Measurements from ENCODE around the gene CAB39L. TPM values are rescaled to one million over a fixed set of nuclear protein-coding genes. Genes with fewer than 3 reads are reported as not detected.

Gene CAB39L
- total RNA-seq, 4 donors from 2014 or later, result 75.4 to 119 (median 81.8) TPM

DNA sequence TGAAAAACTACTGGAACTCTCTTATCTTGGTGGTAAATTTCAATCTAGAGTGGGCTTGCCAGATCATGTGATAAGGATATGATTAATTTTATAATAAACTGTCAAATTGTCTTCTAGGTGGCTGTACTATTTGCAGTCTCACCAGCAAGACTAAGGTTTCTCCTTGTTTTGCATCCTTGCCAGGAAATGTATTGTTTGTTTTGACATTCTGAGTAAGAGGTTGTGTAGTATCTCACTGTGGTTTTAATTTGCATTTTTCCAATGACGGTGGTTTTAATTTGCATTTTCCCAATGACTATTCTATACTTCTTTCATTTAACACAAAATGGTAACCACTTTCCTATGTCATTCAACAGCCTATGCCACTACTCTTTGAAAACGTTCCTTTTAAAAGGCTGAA lies 2.0 kb downstream of the CAB39L start:
- no peak overlapping the region for H3K4me3 ChIP-seq
- H3K4me1 ChIP-seq, result peaks cover 15 to 32% (median 30%) of the 10 kb centered on the region in 4 donors
- no peaks in the 10 kb centered on the region for H3K9me3 ChIP-seq
- TF ChIP-seq POLR2A (IDR thresholded peaks at IDR 0.05; ENCODE audit: low read depth), result no peak
- TF ChIP-seq POLR2AphosphoS5 (IDR thresholded peaks at IDR 0.05), result no peak
- TF ChIP-seq EP300 (IDR thresholded peaks at IDR 0.05), result no peak
- TF ChIP-seq, protein P1, sequence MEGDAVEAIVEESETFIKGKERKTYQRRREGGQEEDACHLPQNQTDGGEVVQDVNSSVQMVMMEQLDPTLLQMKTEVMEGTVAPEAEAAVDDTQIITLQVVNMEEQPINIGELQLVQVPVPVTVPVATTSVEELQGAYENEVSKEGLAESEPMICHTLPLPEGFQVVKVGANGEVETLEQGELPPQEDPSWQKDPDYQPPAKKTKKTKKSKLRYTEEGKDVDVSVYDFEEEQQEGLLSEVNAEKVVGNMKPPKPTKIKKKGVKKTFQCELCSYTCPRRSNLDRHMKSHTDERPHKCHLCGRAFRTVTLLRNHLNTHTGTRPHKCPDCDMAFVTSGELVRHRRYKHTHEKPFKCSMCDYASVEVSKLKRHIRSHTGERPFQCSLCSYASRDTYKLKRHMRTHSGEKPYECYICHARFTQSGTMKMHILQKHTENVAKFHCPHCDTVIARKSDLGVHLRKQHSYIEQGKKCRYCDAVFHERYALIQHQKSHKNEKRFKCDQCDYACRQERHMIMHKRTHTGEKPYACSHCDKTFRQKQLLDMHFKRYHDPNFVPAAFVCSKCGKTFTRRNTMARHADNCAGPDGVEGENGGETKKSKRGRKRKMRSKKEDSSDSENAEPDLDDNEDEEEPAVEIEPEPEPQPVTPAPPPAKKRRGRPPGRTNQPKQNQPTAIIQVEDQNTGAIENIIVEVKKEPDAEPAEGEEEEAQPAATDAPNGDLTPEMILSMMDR (IDR thresholded peaks at IDR 0.05), result no peak
- H3K36me3 ChIP-seq, result no peaks in the 10 kb centered on the region
- H3K27ac ChIP-seq (replicated peaks in 1 of 4), result no peak overlapping the region
- H3K27me3 ChIP-seq, result no peaks in the 10 kb centered on the region
- intact Hi-C loops (cut with DNase I), result loop anchor here (10.0 kb wide), 1 partner anchor 163 kb away; no protein-coding TSS in a partner anchor
- 88% methylated on average over 2 of the region's 2 CpGs for WGBS
- DNase-seq (ENCODE audit: extremely low spot score), result no peak

DNA sequence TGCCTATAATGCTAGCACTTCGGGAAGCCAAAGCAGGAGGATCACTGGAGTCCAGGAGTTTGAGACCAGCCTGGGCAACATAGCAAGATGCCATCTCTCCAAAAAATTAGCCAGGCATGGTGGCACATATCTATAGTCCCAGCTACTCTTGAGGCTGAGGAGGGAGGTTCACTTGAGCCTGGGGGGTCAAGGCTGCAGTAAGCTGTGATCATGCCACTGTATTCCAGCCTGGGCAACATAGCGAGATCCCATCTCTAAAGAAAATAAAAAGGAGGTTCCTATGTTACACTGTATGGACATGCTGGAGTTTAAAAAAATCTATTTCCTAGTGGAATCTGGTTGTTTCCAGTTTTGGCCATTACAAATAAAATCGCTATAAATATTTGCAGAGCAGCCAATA lies 2.6 kb downstream of the CAB39L start:
- Histone ChIP-seq H3K9me3 (no peaks in the 10 kb centered on the region), H3K36me3 (no peaks in the 10 kb centered on the region), H3K4me3 (no peak overlapping the region), H3K4me1 (peaks cover 15 to 32% (median 27%) of the 10 kb centered on the region in 4 donors), H3K27ac (replicated peaks in 1 of 4) (no peak overlapping the region), H3K27me3 (no peaks in the 10 kb centered on the region)
- intact Hi-C loops (cut with DNase I), result loop anchor here (10.0 kb wide), 1 partner anchor 163 kb away; no protein-coding TSS in a partner anchor
- TF ChIP-seq, protein P1 (IDR thresholded peaks at IDR 0.05), result no peak
- TF ChIP-seq EP300 (IDR thresholded peaks at IDR 0.05) (no peak), POLR2A (IDR thresholded peaks at IDR 0.05; ENCODE audit: low read depth) (no peak), POLR2AphosphoS5 (IDR thresholded peaks at IDR 0.05) (no peak)
- no peak for DNase-seq (ENCODE audit: extremely low spot score)
- WGBS, result 97% methylated on average over 3 of the region's 3 CpGs

DNA sequence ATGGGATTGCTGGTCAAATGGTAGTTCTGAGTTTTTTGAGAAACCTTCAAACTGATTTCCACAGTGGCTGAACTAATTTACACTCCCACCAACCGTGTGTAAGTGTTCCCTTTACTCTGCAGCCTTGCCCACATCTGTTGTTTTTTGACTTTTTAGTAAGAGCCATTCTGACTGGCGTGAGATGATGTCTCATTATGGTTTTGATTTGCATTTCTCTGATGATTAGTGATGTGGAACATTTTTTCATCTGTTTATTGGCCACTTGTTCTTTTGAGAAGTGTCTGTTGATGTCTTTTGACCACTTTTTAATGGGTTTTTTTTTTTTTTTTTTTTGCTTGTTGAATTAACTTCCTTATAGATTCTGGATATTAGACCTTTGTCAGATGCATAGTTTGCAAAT lies 4.3 kb downstream of the CAB39L start:
- no peak for TF ChIP-seq EP300 (IDR thresholded peaks at IDR 0.05)
- TF ChIP-seq, protein P1 (IDR thresholded peaks at IDR 0.05), result no peak
- no peak for TF ChIP-seq POLR2A (IDR thresholded peaks at IDR 0.05; ENCODE audit: low read depth)
- no peak for TF ChIP-seq POLR2AphosphoS5 (IDR thresholded peaks at IDR 0.05)
- no peaks in the 10 kb centered on the region for H3K9me3 ChIP-seq
- H3K27me3 ChIP-seq, result no peaks in the 10 kb centered on the region
- no peak overlapping the region for H3K27ac ChIP-seq (replicated peaks in 1 of 4)
- WGBS, result 69% methylated on average over 2 of the region's 2 CpGs
- H3K4me3 ChIP-seq, result no peak overlapping the region
- H3K36me3 ChIP-seq, result no peaks in the 10 kb centered on the region
- intact Hi-C loops (cut with DNase I), result loop anchor here (5.0 to 10.0 kb wide), 2 partner anchors 42 to 165 kb away; no protein-coding TSS in a partner anchor
- DNase-seq (ENCODE audit: extremely low spot score), result no peak
- peaks cover 7 to 22% (median 12%) of the 10 kb centered on the region in 4 donors for H3K4me1 ChIP-seq

DNA sequence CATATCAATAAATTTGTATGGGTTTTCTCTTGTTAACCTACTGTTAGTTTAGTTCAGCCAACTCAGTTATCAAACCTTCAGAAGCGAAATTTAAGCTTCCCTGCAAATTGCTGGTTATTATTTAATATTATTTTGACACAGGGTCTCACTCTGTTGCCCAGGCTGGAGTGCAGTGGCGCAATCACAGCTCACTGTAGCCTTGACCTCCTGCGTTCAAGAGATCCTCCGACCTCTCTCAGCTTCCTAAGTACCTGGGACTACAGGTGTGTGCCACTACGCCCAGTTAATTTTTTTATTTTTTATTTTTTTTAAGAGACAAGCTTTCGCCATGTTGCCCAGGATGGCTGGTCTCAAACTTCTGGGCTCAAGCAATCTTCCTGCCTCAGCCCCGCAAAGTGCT lies 6.2 kb downstream of the CAB39L start:
- peaks cover 0 to 15% (median 6%) of the 10 kb centered on the region in 4 donors for H3K4me1 ChIP-seq
- 88% methylated on average over 7 of the region's 7 CpGs for WGBS
- peaks cover 0 to 14% (median 6%) of the 10 kb centered on the region in 4 donors for H3K36me3 ChIP-seq
- TF ChIP-seq POLR2AphosphoS5 (IDR thresholded peaks at IDR 0.05), result no peak
- no peak for TF ChIP-seq POLR2A (IDR thresholded peaks at IDR 0.05; ENCODE audit: low read depth)
- no peak for TF ChIP-seq EP300 (IDR thresholded peaks at IDR 0.05)
- TF ChIP-seq, protein P1 (IDR thresholded peaks at IDR 0.05), result no peak
- H3K27ac ChIP-seq (replicated peaks in 1 of 4), result peak overlapping the region in 1 of 4 donors; percentile 45
- intact Hi-C loops (cut with DNase I), result loop anchor here (1.0 to 5.0 kb wide), 2 partner anchors 40 to 136 kb away; no protein-coding TSS in a partner anchor
- H3K4me3 ChIP-seq, result no peak overlapping the region
- DNase-seq (ENCODE audit: extremely low spot score), result no peak
- H3K9me3 ChIP-seq, result no peaks in the 10 kb centered on the region
- no peaks in the 10 kb centered on the region for H3K27me3 ChIP-seq
